A549 (cell line): Measurements from ENCODE around the gene KLHL11.

Experiments used
- BCL3 ChIP-seq: fragments of >200 bp; sonication (Bioruptor Twin); formaldehyde crosslinking; IDR thresholded peaks from 3 replicates; pipeline ENCODE4 v1.6.1; 2016
- BHLHE40 ChIP-seq: IDR thresholded peaks from 2 replicates; pipeline ENCODE4 v1.6.1; 2012; ENCODE audit warnings: low read depth, low read length, inconsistent platforms
- CEBPB ChIP-seq, 2 experiments: fragments of >200 bp in 1 of 2; sonication (Bioruptor Twin) in 1 of 2; formaldehyde crosslinking in 1 of 2; IDR thresholded peaks; 2 replicates each; pipeline ENCODE4 v1.6.1; 2012 to 2016
- CHD4 ChIP-seq: fragments of 200-600 bp; sonication (generic); IDR thresholded peaks from 2 replicates; pipeline ENCODE4 v1.6.1; 2016; ENCODE audit warnings: antibody characterized with exemption, mild to moderate bottlenecking, borderline replicate concordance
- CTCF ChIP-seq: fragments of >200 bp; sonication (Bioruptor Twin); formaldehyde crosslinking; IDR thresholded peaks from 3 replicates; pipeline ENCODE4 v1.5.1; 2016
- EP300 ChIP-seq, 2 experiments: fragments of >200 bp; sonication (Bioruptor Twin); formaldehyde crosslinking; IDR thresholded peaks; 2 replicates in 1 of 2; 3 replicates in 1 of 2; pipeline ENCODE4 v1.6.1; 2016 to 2017
- FOXS1 ChIP-seq: fragments of 250-450 bp; sonication (Bioruptor Pico); IDR thresholded peaks from 2 replicates; pipeline ENCODE4 v1.5.0; 2020; ENCODE audit warnings: mild to moderate bottlenecking, moderate library complexity
- HDAC2 ChIP-seq: fragments of 200-600 bp; sonication (generic); IDR thresholded peaks from 2 replicates; pipeline ENCODE4 v1.6.1; 2016
- HES2 ChIP-seq: fragments of >200 bp; sonication (Bioruptor Twin); formaldehyde crosslinking; IDR thresholded peaks from 2 replicates; pipeline ENCODE4 v1.6.1; 2016
- PHF8 ChIP-seq: fragments of 200-600 bp; sonication (generic); IDR thresholded peaks from 2 replicates; pipeline ENCODE4 v1.6.1; 2016; ENCODE audit warnings: low read depth, mild to moderate bottlenecking, antibody characterized with exemption, moderate library complexity, borderline replicate concordance
- POLR2A ChIP-seq: IDR thresholded peaks from 2 replicates; pipeline ENCODE4 v1.6.1; 2012; ENCODE audit warnings: mild to moderate bottlenecking, low read length
- SREBF2 ChIP-seq: fragments of 450-650 bp; IDR thresholded peaks from 2 replicates; pipeline ENCODE4 v1.6.1; 2014; ENCODE audit warnings: mild to moderate bottlenecking, moderate library complexity
- USF2 ChIP-seq: fragments of 450-650 bp; IDR thresholded peaks from 2 replicates; pipeline ENCODE4 v1.6.1; 2014; ENCODE audit warnings: antibody characterized with exemption

GRCh38 chr17:41822216-41823140 is 42.7 kb downstream of the KLHL11 start:
- TF ChIP-seq POLR2A (no peak), CTCF (no peak), HES2 (no peak), EP300 (IDR thresholded peaks at IDR 0.05) (no peak), BHLHE40 (no peak), CEBPB (IDR thresholded peaks at IDR 0.05) (no peak), BCL3 (no peak), USF2 (no peak), CHD4 (no peak), HDAC2 (no peak), SREBF2 (no peak), FOXS1 (CRISPR knock-in tag) (no peak), PHF8 (no peak)
